GM12875 (cell line): ENCODE data around the gene CDCP1.
A peak's percentile ranks its signal among the peaks of the same experiment; 100 is the strongest.
"Not testable (repeated sequence)": the region's sequence is repeated elsewhere in the genome, so short reads cannot be mapped to it uniquely, and the experiment has no call there.

Experiments
- H3K4me3 ChIP-seq: one replicate; pipeline ENCODE4 v1.5.1; 2011; ENCODE audit warnings: low read depth, low read length, control low read depth
- CTCF ChIP-seq: IDR thresholded peaks from 2 replicates; pipeline ENCODE4 v1.5.1; 2011; ENCODE audit warnings: low read depth, mild to moderate bottlenecking, control low read depth, inconsistent platforms, low read length, moderate library complexity, borderline replicate concordance; ENCODE audit not compliant: insufficient read depth

The CDCP1 gene

DNA sequence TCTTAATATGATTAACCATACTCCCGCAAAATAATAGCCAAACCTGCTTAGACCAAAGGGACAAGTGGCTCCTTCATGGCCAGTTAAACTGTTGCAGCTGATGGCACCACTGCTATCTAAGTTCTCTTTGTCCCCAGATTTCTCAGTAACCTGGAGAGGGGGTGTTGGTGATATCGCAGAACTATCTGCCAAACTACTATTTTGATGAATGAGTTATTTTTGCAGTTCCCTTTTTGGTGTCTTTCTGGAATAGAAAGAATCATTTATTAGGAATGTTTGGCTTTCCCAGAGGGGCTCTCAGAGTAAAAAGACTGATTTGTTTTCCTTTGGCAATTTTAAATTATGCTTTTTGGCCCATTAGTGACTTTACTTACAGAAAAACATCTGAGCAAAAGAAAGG is 87.0 kb downstream of the CDCP1 start:
- no peak overlapping the region for H3K4me3 ChIP-seq
- no peak for TF ChIP-seq CTCF

GRCh38 chr3:45057557-45057956 is 88.6 kb downstream of the CDCP1 start:
- no peak overlapping the region for H3K4me3 ChIP-seq
- no peak for TF ChIP-seq CTCF

DNA sequence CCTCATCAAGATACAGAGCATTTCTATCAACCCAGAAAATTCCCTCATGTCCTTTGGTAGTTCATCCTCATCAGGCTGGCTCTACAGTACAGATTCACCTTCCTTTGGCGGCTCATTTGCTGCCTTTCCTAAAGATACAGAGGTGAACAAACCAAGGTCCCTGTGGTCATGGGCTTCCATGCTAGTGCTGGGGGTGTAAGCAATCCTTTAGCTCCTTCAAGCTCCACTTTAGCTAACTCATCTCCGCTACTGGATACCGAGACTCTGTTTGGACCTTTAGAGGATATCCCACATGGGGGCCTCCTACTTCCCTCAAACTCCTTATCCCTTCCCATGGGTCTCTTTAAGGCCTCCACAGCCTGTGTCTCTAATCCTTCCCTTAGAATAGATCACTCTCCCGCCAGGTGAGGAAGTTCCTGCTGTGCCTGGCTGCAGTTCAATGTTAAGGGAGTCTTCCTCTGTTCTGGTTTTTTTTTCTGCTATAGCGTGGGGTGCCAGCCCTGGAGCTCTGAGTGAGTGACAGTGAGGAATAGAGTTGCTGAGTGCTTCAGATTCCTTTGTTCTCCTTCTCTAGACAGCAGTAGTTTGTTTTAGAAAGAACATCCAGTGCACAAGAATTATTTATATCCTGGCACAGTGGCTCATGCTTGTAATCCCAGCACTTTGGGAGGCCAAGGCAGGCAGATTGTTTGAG is 89.4 kb downstream of the CDCP1 start:
- TF ChIP-seq CTCF, result no peak
- H3K4me3 ChIP-seq, result no peak overlapping the region

DNA sequence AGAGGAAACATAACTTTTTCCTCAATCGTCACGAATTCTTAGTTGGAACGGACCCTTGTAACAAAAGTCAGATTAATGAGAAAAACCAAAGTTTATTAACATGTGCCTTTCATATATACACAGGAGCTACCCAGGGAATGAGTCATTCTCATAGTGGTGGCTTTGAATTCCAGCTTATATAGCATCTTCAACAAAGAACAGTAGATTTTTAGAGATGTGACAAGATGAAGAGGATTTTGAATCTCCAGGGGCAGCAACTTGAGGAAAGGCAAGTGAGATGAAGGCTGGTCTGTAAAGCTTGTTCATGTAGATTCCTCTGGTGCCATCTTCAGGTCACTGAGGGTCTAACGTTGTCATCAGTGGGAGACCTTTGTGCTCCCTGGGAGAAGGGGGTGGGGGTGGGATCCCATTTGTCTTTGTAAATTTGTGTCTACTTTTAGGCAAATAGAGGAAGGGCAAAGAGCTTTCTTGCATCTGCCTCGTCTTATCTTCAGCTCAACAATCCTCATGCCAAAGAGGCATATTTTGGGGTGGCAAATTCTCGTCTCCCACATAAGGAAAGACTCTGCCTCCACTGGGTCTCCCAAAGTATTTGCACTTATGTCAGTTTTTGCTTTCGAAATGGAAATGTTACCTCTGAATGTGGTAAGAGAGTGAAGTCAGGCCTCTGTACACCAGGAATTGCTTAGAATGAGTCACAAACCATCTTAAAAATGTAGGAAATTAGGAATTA is 90.6 kb downstream of the CDCP1 start:
- no peak overlapping the region for H3K4me3 ChIP-seq
- peak; percentile 49; the same call in 1 of the 2 replicates for TF ChIP-seq CTCF

GRCh38 chr3:45055032-45055410 is 91.2 kb downstream of the CDCP1 start:
- H3K4me3 ChIP-seq, result no peak overlapping the region

DNA sequence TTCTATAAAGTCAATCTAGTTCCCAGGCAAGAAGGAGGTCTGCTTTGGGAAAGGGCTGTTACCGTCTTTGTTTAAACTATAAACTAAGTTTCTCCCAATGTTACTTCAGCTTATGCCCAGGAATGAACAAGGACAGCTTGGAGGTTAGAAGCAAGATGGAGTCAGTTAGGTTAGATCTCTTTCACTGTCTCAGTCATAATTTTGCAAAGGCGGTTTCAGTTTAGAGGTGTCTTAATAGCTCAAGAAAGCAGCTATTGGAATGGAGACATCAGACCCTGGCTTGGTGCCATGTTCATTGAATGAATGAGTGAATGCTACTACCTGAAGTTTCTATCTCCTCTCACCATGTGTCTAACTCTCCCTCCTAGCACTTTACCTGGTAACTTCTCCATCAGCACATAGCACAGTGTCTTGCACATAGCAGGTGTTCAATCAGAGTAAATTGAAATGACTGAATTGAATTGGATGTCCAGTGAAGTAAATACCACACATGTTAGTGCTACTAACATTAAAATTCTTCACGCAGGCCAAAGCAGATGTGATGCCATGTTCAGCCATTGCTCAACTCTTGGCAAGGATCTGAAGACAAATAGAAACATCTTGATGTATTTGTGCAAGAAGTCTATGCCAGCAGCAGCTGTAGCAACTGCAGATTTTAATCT is 91.9 kb downstream of the CDCP1 start:
- no peak overlapping the region for H3K4me3 ChIP-seq
- TF ChIP-seq CTCF, result no peak

More at GRCh38 chr3:45055032-45055410, 91.2 kb downstream of the CDCP1 start:
- no peak for TF ChIP-seq CTCF

DNA sequence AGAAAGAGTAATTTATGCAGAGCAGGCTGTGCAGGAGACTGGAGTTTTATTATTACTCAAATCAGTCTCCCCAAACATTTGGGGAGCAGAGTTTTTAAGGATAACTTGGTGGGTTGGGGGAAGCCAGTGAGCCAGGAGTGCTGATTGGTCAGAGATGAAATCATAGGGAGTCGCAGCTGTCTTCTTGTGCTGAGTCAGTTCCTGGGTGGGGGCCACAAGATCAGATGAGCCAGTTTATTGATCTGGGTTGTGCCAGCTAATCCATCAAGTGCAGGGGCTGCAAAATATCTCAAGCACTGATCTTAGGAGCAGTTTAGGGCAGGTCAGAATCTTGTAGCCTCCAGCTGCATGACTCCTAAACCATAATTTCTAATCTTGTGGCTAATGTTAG is 92.4 kb downstream of the CDCP1 start:
- not testable (repeated sequence) for H3K4me3 ChIP-seq
